CD4-positive, alpha-beta memory T cell (primary cell): ENCODE results near the gene GAK. TPM values are rescaled to one million over a fixed set of nuclear protein-coding genes. Genes with fewer than 3 reads are reported as not detected.

Source experiments
- CTCF ChIA-PET: fragments of 350-600 bp; sonication (Branson Sonifier 250); formaldehyde crosslinking; loops from one replicate; lab custom pipeline; 2021; ENCODE audit warnings: inconsistent platforms; ENCODE audit not compliant: partially characterized antibody; lab: Charles Lee
- POLR2A ChIA-PET: fragments of 350-600 bp; sonication (Branson Sonifier 250); formaldehyde crosslinking; loops from one replicate; lab custom pipeline; 2021; ENCODE audit not compliant: partially characterized antibody; lab: Charles Lee
- DNase-seq, 5 donors: peaks; one replicate each; pipeline versions ENCODE4 v3.0.0 to v3.0.0-alpha.2; 2020 to 2022; ENCODE audit warnings: mixed read lengths in 1 of 5
- H3K27ac ChIP-seq: one replicate; pipeline ENCODE4 v1.7.0; 2013; ENCODE audit warnings: low read depth, low read length
- H3K27me3 ChIP-seq: 2 replicates; pipeline ENCODE4 v1.7.0; 2013; ENCODE audit warnings: mild to moderate bottlenecking, low read length, moderate library complexity; ENCODE audit not compliant: insufficient read depth
- H3K36me3 ChIP-seq: 2 replicates; pipeline ENCODE4 v1.7.0; 2013; ENCODE audit warnings: mild to moderate bottlenecking, low read length, moderate library complexity; ENCODE audit not compliant: insufficient read depth
- H3K4me1 ChIP-seq: 2 replicates; pipeline ENCODE4 v1.7.0; 2013; ENCODE audit warnings: mild to moderate bottlenecking, low read length, moderate library complexity; ENCODE audit not compliant: insufficient read depth
- H3K4me3 ChIP-seq, 2 donors: one replicate each; pipeline ENCODE4 v1.7.0; 2013; ENCODE audit warnings: low read length in 2 of 2, mild to moderate bottlenecking in 1 of 2
- H3K9me3 ChIP-seq, 2 donors: one replicate each; pipeline ENCODE4 v1.7.0; 2013; ENCODE audit warnings: low read length in 2 of 2, control low read depth in 1 of 2; ENCODE audit not compliant: control insufficient read depth in 1 of 2
- H3K27ac Mint-ChIP-seq, 7 donors: one replicate each; pipeline ENCODE4 v1.8.0; 2020 to 2021; ENCODE audit warnings: mixed read lengths in 7 of 7, mild to moderate bottlenecking in 6 of 7, inconsistent platforms in 3 of 7, moderate library complexity in 3 of 7
- H3K27me3 Mint-ChIP-seq, 2 donors: one replicate each; pipeline ENCODE4 v1.8.0; 2020 to 2021; ENCODE audit warnings: mixed read lengths in 2 of 2
- H3K36me3 Mint-ChIP-seq, 2 donors: one replicate each; pipeline ENCODE4 v1.8.0; 2020 to 2021; ENCODE audit warnings: mixed read lengths in 2 of 2, inconsistent platforms in 1 of 2, mild to moderate bottlenecking in 1 of 2
- H3K4me1 Mint-ChIP-seq, 4 donors: one replicate each; pipeline ENCODE4 v1.8.0; 2020 to 2021; ENCODE audit warnings: mixed read lengths in 4 of 4, mild to moderate bottlenecking in 1 of 4
- H3K4me3 Mint-ChIP-seq, 8 donors: one replicate each; pipeline ENCODE4 v1.8.0; 2020 to 2021; ENCODE audit warnings: mixed read lengths in 8 of 8, mild to moderate bottlenecking in 7 of 8, moderate library complexity in 6 of 8, inconsistent platforms in 3 of 8
- H3K9me3 Mint-ChIP-seq, 8 donors: one replicate each; pipeline ENCODE4 v1.8.0; 2020 to 2021; ENCODE audit warnings: mixed read lengths in 8 of 8, mild to moderate bottlenecking in 5 of 8, inconsistent platforms in 3 of 8, moderate library complexity in 1 of 8
- intact Hi-C: fragments of 100-400 bp; cut with micrococcal nuclease; formaldehyde crosslinking; loops from one replicate; pipeline ENCODE4 v1.15.1; 2023
- polyA plus RNA-seq, 2 donors: library from polyadenylated mRNA; unstranded; fragments of 300-500 nt; fragmentation: Illumina TruSeq; gene quantifications; one replicate each; pipeline ENCODE4 v1.2.3, GENCODE V29; 2021
- total RNA-seq, 2 experiments: library from RNA; stranded (reverse); gene quantifications; one replicate each; pipeline ENCODE4 v1.2.3, GENCODE V29; 2021

Gene GAK
- total and polyA plus RNA-seq, 4 experiments from 2014 or later = 32.5 to 188 (median 130) TPM

DNA sequence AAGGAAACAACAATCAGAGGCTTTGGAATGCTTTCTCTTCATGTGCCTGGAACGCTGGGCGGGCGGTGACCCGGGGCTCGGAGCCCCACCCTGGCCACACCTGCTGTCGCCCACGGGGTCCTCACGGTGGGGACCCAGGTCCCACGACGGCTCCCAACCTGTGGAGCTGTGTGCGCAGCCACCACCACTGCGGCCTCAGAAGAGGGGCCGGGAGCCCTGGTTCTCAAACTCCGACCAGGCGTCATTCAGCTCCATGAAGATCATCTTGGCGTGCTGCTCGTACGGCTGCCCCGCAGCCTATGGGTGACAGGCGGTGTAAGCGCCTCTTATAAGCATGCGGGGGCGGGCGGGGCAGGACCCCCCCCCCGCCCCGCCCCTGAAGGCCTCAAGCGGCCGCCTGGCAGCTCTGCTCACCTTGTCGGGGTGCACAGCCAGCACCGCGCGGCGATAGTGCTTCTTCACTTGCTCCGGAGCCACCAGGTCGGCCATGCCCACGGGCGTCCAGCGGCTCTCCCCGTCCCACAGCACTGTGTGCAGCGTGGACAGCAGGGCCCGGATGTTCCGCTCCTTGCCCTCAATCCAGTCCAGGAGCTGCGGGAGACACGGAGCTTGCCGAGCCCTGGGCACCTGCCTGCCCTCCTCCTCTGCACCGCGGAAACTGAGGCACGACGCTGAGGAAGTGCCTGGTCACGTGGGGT is 82.5 kb downstream of the GAK start:
- Mint-ChIP-seq H3K9me3 (peaks cover 0 to 1% (median 0%) of the 10 kb centered on the region in 8 donors), H3K4me3 (no peak overlapping the region), H3K36me3 (peaks cover 17 to 20% of the 10 kb centered on the region in 2 donors), H3K4me1 (no peaks in the 10 kb centered on the region), H3K27me3 (no peaks in the 10 kb centered on the region), H3K27ac (no peak overlapping the region)
- CTCF ChIA-PET = no interaction called here
- Histone ChIP-seq H3K36me3 (peaks cover 6% of the 10 kb centered on the region), H3K9me3 (no peaks in the 10 kb centered on the region), H3K4me3 (no peak overlapping the region), H3K4me1 (no peaks in the 10 kb centered on the region), H3K27me3 (no peaks in the 10 kb centered on the region), H3K27ac (no peak overlapping the region)
- POLR2A ChIA-PET = no interaction called here
- intact Hi-C loops = no loop called here
- peak in 1 of 5 donors; percentile 21 for DNase-seq

DNA sequence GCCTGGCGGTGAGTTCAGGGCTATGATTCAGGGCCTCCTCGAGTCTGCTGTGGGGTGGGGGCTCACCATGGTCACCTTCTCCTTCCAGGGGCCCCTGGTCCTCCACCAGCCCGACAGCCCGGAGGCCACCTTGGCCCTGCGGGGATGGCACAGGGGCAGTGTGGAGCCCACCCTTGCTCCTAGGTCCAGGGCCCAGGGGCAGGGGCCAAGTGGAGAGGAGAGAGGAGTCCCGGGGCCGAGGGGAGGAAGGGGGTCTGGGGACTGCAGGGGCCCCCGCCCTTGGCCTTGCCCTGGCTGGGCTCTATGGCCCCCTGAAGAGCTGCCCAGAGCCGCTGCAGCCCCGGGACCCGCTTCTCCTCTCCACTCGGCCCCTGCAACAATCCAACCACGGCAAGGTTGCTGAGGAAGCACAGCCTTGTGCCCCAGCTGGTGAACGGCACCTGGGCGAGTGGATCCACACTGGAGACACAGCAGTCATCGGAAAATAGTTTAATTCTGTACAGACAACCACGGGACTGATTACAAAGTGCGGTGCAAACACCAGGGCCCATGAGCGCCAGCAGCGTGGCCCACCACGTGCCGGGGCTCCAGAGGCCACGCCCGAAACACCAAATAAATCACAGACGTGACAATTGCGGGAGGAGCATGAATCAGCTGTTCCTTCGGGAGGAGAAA is 83.2 kb downstream of the GAK start:
- DNase-seq = peak in 1 of 5 donors; percentile 1
- peaks cover 13 to 19% of the 10 kb centered on the region in 2 donors for H3K36me3 Mint-ChIP-seq
- Histone ChIP-seq H3K36me3 (peaks cover 6% of the 10 kb centered on the region), H3K27ac (no peak overlapping the region), H3K9me3 (no peaks in the 10 kb centered on the region), H3K27me3 (no peaks in the 10 kb centered on the region), H3K4me1 (no peaks in the 10 kb centered on the region), H3K4me3 (no peak overlapping the region)
- intact Hi-C loops = no loop called here
- H3K4me1 Mint-ChIP-seq = no peaks in the 10 kb centered on the region
- peaks cover 0 to 1% (median 0%) of the 10 kb centered on the region in 8 donors for H3K9me3 Mint-ChIP-seq
- CTCF ChIA-PET = no interaction called here
- POLR2A ChIA-PET = no interaction called here
- no peak overlapping the region for H3K4me3 Mint-ChIP-seq
- H3K27ac Mint-ChIP-seq = no peak overlapping the region
- no peaks in the 10 kb centered on the region for H3K27me3 Mint-ChIP-seq

DNA sequence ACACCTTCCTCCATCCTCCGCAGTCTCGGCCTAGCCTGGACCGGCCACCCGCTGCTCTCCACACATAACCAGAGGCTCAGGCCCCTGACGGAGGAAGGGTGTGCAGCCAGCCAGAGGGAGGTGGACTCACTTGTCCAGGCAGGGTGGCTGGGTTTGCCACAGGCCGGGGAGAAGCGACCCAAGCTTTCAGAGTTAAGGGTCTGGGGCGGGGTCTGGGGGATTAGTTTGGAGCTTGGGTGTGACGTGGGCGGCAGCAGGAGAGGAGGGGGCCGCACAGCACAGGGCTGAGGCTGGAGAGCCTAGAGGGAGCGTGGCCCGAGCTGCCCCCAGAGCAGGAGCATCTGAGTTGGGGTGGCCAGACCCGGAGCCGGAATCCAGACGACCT is 83.8 kb downstream of the GAK start:
- ChIA-PET POLR2A (no interaction called here), CTCF (no interaction called here)
- H3K36me3 Mint-ChIP-seq = peaks cover 13 to 19% of the 10 kb centered on the region in 2 donors
- H3K27me3 Mint-ChIP-seq = no peaks in the 10 kb centered on the region
- no peak overlapping the region for H3K4me3 Mint-ChIP-seq
- intact Hi-C loops = no loop called here
- H3K4me3 ChIP-seq = no peak overlapping the region
- H3K4me1 Mint-ChIP-seq = no peaks in the 10 kb centered on the region
- H3K27me3 ChIP-seq = no peaks in the 10 kb centered on the region
- H3K27ac ChIP-seq = no peak overlapping the region
- H3K36me3 ChIP-seq = peaks cover 6% of the 10 kb centered on the region
- DNase-seq = peak in 1 of 5 donors; percentile 29
- H3K9me3 Mint-ChIP-seq = peaks cover 0 to 1% (median 0%) of the 10 kb centered on the region in 8 donors
- H3K4me1 ChIP-seq = no peaks in the 10 kb centered on the region
- H3K27ac Mint-ChIP-seq = no peak overlapping the region
- no peaks in the 10 kb centered on the region for H3K9me3 ChIP-seq

DNA sequence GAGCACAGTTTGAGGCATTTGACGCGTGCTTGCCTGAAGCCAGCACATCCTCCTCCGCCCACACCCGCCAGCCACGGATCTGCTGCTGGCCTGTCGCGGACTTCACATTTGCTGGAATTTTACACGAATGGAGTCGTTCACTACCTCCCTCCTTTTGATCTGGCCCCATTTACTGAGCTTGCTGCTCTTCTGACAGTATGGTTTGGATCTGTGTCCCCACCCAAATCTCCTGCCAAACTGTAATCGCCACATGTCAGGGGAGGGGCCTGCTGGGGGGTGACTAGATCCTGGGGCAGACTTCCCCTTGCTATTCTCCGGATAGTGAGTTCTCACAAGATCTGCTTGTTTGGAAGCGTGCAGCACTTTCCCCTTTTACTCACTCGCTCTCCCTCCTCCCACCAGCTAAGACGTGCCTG is 86.3 kb downstream of the GAK start:
- peaks cover 11 to 18% of the 10 kb centered on the region in 2 donors for H3K36me3 Mint-ChIP-seq
- no peaks in the 10 kb centered on the region for H3K4me1 ChIP-seq
- no peaks in the 10 kb centered on the region for H3K27me3 ChIP-seq
- no peaks in the 10 kb centered on the region for H3K4me1 Mint-ChIP-seq
- no peak overlapping the region for H3K4me3 Mint-ChIP-seq
- no peak for DNase-seq
- H3K9me3 Mint-ChIP-seq = peaks cover 0 to 8% (median 2%) of the 10 kb centered on the region in 8 donors
- H3K27ac ChIP-seq = no peak overlapping the region
- H3K27me3 Mint-ChIP-seq = no peaks in the 10 kb centered on the region
- H3K9me3 ChIP-seq = no peaks in the 10 kb centered on the region
- H3K4me3 ChIP-seq = no peak overlapping the region
- no peaks in the 10 kb centered on the region for H3K36me3 ChIP-seq
- H3K27ac Mint-ChIP-seq = peak overlapping the region in 1 of 7 donors; percentile 52
- CTCF ChIA-PET = no interaction called here
- intact Hi-C loops = no loop called here
- POLR2A ChIA-PET = no interaction called here

DNA sequence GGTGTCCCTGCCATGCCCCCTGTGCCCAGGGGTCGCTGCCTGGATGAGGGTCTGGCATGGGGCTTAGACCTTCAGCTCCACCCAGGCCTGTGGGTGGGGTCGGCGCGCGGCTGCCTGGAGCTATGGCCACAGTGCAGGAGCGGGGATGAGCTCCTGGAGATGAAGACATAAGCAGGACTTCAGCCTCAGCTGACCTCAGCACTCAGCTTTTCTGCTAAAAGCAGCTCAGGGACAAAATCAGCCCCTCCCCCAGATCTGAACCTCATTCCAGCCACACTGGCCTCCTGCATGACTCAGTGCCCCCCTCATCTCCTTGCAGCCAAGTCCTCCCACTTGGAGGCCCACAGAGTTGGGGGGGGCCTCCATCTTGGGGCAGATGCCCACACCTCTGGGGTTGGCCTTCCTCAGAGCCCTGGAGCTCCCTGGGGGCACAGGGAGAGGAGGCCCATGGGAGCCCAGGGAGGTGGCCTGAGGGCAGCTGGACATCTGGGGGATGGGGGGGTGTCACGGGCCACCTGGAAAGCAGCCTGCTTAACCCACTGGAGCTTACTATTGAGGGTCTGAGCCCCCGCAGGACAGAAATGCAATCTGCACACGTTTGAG is 86.8 kb downstream of the GAK start:
- H3K9me3 Mint-ChIP-seq = peaks cover 0 to 10% (median 2%) of the 10 kb centered on the region in 8 donors
- CTCF ChIA-PET = no interaction called here

DNA sequence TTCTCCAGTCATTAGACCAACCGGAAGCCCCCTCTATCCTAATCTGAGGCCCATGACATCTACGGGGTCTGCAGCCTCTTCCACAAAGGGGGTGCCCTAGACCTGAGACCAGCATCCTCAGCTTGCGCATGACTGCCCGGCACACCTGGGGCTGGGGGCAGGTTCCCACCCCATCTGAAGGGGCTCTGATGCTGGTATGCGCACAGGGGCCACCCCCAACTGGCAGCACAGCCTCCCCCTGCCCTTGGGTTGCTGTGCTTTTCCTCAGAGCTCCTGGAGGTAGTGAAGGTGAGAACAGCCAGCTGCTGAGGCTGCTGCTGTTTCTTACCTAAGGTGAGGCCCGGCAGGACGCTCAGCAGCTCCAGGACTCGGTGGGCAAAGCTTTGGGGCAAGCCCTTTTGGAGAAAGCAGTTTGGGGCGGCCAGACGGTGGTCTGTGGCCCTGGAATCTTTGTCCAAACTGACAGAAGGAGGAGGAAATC is 87.3 kb downstream of the GAK start:
- H3K27ac Mint-ChIP-seq = no peak overlapping the region
- POLR2A ChIA-PET = no interaction called here
- H3K27me3 Mint-ChIP-seq = no peaks in the 10 kb centered on the region
- Histone ChIP-seq H3K4me1 (no peaks in the 10 kb centered on the region), H3K4me3 (no peak overlapping the region), H3K9me3 (no peaks in the 10 kb centered on the region), H3K36me3 (no peaks in the 10 kb centered on the region), H3K27ac (no peak overlapping the region), H3K27me3 (no peaks in the 10 kb centered on the region)
- DNase-seq = no peak
- CTCF ChIA-PET = no interaction called here
- H3K4me3 Mint-ChIP-seq = no peak overlapping the region
- peaks cover 0 to 5% (median 1%) of the 10 kb centered on the region in 4 donors for H3K4me1 Mint-ChIP-seq
- intact Hi-C loops = no loop called here
- peaks cover 0 to 15% (median 3%) of the 10 kb centered on the region in 8 donors for H3K9me3 Mint-ChIP-seq
- H3K36me3 Mint-ChIP-seq = peaks cover 8 to 18% of the 10 kb centered on the region in 2 donors

More for the DNA sequence above, 86.8 kb downstream of the GAK start:
- Mint-ChIP-seq H3K27ac (no peak overlapping the region), H3K36me3 (peaks cover 10 to 18% of the 10 kb centered on the region in 2 donors), H3K4me1 (no peaks in the 10 kb centered on the region), H3K27me3 (no peaks in the 10 kb centered on the region), H3K4me3 (no peak overlapping the region)
- intact Hi-C loops = no loop called here
- H3K9me3 ChIP-seq = no peaks in the 10 kb centered on the region
- no peaks in the 10 kb centered on the region for H3K4me1 ChIP-seq
- no peaks in the 10 kb centered on the region for H3K27me3 ChIP-seq
- H3K27ac ChIP-seq = no peak overlapping the region
- no peak for DNase-seq
- no peaks in the 10 kb centered on the region for H3K36me3 ChIP-seq
- POLR2A ChIA-PET = no interaction called here
- no peak overlapping the region for H3K4me3 ChIP-seq
